ENCODE results near the gene RNF114.

DNA sequence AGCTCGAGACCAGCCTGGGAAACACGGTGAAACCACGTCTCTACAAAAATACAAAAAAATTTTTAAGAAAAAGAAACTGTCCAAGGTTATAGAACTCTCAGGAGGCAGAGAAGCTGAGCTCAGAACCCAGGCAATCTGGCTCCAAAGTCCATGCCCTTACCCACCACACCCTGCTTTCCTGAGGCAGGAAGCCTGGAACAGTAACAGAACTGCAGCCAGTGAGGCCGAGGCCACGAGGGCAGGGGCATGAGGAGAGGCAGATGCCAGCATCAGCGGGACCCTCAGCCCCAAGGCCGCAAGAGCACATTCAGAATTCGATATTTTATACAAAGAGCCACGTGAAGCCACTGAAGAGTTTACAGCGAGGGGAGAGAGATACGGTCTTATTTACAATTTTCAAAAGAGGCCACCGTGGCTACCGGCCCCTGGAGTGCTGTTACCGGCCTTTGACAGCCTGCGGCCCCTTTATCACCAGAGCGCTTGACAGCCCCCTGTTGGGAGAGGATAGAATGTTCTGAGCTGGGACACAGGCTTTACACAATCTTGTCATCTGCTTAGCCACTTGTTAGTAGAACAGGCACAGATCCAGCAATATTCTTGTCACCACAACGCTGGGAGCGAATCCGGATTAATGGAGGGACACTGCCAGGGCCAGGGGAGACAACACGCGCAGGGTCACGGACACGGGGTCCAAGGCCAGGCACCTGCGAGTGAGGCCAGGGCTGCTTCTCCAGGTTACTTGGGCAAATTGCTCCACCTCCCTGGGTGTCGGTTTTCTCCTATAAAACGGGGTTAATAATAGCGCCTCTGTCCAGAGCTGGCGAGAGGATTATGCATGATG, 26.5 kb upstream of the RNF114 start:
- TF ChIP-seq, protein P1, sequence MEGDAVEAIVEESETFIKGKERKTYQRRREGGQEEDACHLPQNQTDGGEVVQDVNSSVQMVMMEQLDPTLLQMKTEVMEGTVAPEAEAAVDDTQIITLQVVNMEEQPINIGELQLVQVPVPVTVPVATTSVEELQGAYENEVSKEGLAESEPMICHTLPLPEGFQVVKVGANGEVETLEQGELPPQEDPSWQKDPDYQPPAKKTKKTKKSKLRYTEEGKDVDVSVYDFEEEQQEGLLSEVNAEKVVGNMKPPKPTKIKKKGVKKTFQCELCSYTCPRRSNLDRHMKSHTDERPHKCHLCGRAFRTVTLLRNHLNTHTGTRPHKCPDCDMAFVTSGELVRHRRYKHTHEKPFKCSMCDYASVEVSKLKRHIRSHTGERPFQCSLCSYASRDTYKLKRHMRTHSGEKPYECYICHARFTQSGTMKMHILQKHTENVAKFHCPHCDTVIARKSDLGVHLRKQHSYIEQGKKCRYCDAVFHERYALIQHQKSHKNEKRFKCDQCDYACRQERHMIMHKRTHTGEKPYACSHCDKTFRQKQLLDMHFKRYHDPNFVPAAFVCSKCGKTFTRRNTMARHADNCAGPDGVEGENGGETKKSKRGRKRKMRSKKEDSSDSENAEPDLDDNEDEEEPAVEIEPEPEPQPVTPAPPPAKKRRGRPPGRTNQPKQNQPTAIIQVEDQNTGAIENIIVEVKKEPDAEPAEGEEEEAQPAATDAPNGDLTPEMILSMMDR (conservative IDR thresholded peaks at IDR 0.05 in 1 of 2, IDR thresholded peaks at IDR 0.05 in 1 of 2; ENCODE audit: low read depth in 1 of 2, low read length in 2 of 2) = peak in 1 of 2 donors; percentile 11
- no peak for TF ChIP-seq EZH2 (IDR thresholded peaks at IDR 0.05; ENCODE audit: low read length, missing control alignments)
